UCSD-AML1 (cell line): ENCODE data around the gene RPL19.

ENCODE experiments used
- DNase-seq: peaks from one replicate; lab custom pipeline; 2025; ENCODE audit not compliant: unreplicated experiment; lab: John Stamatoyannopoulos, UW

RPL19 gene

GRCh38 chr17:39222866-39223834 is 23.1 kb downstream of the RPL19 start:
- DNase-seq = no peak

GRCh38 chr17:39223907-39224777 is 24.1 kb downstream of the RPL19 start:
- no peak for DNase-seq

- DNase-seq = no peak
These were observed 24.8 kb downstream of the RPL19 start for GRCh38 chr17:39224778-39225307.

- DNase-seq = no peak
These were observed 25.4 kb downstream of the RPL19 start, which contains the start of gene STAC2 for GRCh38 chr17:39225308-39225958. STAC2 (minus strand) TSS chr17:39225945; CDS start chr17:39225502, 443 bp downstream.

GRCh38 chr17:39225959-39226683 is 26.0 kb downstream of the RPL19 start:
- no peak for DNase-seq

GRCh38 chr17:39227364-39227919 is 27.4 kb downstream of the RPL19 start:
- no peak for DNase-seq

GRCh38 chr17:39229274-39229913 is 29.3 kb downstream of the RPL19 start:
- DNase-seq = no peak

GRCh38 chr17:39230361-39230760 is 30.3 kb downstream of the RPL19 start:
- DNase-seq = no peak

- DNase-seq = no peak
These were observed 31.0 kb downstream of the RPL19 start for GRCh38 chr17:39231091-39231561.

- DNase-seq = peak; percentile 48
These were observed 31.8 kb downstream of the RPL19 start for GRCh38 chr17:39231591-39232551.

- DNase-seq = peak; percentile 61
These were observed 35.7 kb downstream of the RPL19 start for GRCh38 chr17:39235555-39236449.

GRCh38 chr17:39236450-39236927 is 36.4 kb downstream of the RPL19 start:
- DNase-seq = no peak

GRCh38 chr17:39236981-39237441 is 36.9 kb downstream of the RPL19 start:
- no peak for DNase-seq

- no peak for DNase-seq
These were observed 37.5 kb downstream of the RPL19 start for GRCh38 chr17:39237586-39237985.

- DNase-seq = no peak
These were observed 38.4 kb downstream of the RPL19 start for GRCh38 chr17:39238311-39238972.

GRCh38 chr17:39239640-39240314 is 39.7 kb downstream of the RPL19 start:
- peak; percentile 53 for DNase-seq
